Measurements from ENCODE around the gene POC1B.

GRCh38 chr12:89412665-89413064 is 113.2 kb downstream of the POC1B start:
- no peak for TF ChIP-seq CTCF (IDR thresholded peaks at IDR 0.05; ENCODE audit: extremely low read depth in 1 of 2, insufficient read depth in 1 of 2, low read depth in 1 of 2, low read length in 2 of 2)
- TF ChIP-seq EZH2 (IDR thresholded peaks at IDR 0.05; ENCODE audit: borderline replicate concordance, low read depth, low read length, severe bottlenecking), result no peak
- no peak for TF ChIP-seq POLR2A (IDR thresholded peaks at IDR 0.05; ENCODE audit: low read depth, low read length)
- no peak for TF ChIP-seq MAX (IDR thresholded peaks at IDR 0.05; ENCODE audit: insufficient read depth, insufficient read length)
- no peak for TF ChIP-seq JUN (IDR thresholded peaks at IDR 0.05; ENCODE audit: borderline replicate concordance, insufficient read depth, insufficient read length, low read depth)
- TF ChIP-seq POLR2AphosphoS5 (IDR thresholded peaks at IDR 0.05; ENCODE audit: insufficient read depth, low read depth, low read length), result no peak
- TF ChIP-seq MYC (IDR thresholded peaks at IDR 0.05; ENCODE audit: low read depth, low read length), result no peak
- no peak for TF ChIP-seq GATA2 (IDR thresholded peaks at IDR 0.05; ENCODE audit: insufficient read depth, insufficient read length, low read depth, low read length)
- TF ChIP-seq FOS (IDR thresholded peaks at IDR 0.05; ENCODE audit: borderline replicate concordance, insufficient read depth, low read length), result no peak

Measured in endothelial cell of umbilical vein (primary cell).